ENCODE results near the gene BCO2.

DNA sequence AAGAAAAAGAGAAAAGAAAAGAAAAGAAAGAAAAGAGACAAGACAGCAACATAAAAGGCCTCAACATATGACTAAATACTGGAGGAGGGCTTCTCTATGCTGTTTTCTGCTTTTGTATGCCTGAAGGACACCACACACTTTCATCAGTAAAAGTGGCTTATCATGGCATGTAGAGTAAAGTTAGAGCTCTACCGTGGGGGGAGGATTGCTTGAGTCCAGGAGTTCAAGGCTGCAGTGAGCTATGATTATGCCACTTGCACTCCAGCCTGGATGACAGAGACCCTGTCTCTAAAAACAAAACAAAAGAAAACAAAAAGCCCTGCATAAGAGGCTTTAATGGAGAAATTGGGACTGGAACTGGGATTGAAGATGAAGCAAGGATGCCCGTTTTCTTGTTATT lies 56.6 kb downstream of the BCO2 start:
- TF ChIP-seq, protein P1, sequence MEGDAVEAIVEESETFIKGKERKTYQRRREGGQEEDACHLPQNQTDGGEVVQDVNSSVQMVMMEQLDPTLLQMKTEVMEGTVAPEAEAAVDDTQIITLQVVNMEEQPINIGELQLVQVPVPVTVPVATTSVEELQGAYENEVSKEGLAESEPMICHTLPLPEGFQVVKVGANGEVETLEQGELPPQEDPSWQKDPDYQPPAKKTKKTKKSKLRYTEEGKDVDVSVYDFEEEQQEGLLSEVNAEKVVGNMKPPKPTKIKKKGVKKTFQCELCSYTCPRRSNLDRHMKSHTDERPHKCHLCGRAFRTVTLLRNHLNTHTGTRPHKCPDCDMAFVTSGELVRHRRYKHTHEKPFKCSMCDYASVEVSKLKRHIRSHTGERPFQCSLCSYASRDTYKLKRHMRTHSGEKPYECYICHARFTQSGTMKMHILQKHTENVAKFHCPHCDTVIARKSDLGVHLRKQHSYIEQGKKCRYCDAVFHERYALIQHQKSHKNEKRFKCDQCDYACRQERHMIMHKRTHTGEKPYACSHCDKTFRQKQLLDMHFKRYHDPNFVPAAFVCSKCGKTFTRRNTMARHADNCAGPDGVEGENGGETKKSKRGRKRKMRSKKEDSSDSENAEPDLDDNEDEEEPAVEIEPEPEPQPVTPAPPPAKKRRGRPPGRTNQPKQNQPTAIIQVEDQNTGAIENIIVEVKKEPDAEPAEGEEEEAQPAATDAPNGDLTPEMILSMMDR (IDR thresholded peaks at IDR 0.05) = no peak
- no peak for TF ChIP-seq POLR2A (IDR thresholded peaks at IDR 0.05)
- TF ChIP-seq POLR2AphosphoS5 (IDR thresholded peaks at IDR 0.05; ENCODE audit: insufficient read depth in 1 of 2, low read depth in 1 of 2) = no peak

Measured in vagina (tissue), 2 donors.